ENCODE measurements around the gene PDZD2. TPM values are rescaled to one million over a fixed set of nuclear protein-coding genes. Genes with fewer than 3 reads are reported as not detected.

Gene PDZD2
- polyA plus RNA-seq, 3 donors = 0.10 TPM; not detected in 2

DNA sequence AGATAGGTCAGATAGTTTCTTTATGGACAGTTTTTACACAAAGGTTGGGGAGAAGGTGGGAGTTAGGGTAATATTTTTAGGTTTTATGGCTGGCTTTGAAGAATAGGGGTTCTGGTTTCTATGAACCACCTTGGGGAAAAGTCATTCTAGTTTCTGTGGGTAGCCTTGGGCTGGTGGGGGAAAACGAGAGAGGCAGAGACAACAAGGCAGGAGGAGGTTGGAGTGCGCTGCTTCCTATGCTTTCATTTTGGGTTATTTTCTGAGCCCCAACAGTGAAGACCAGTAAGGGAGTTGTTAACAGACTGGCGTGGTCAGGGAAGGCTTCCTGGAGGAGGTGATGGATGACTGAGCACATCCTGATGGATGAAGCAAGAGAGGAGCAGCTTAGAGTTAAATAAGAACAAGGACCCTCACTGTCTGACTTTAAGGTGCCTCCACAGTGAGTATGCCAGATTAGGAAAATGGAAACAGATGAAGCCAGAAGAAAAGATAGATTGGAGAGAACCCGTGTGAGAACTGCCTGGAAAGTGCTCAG lies 81.9 kb downstream of the PDZD2 start:
- Histone ChIP-seq H3K4me1 (ENCODE audit: control insufficient read depth in 1 of 2, insufficient read depth in 2 of 2, low read length in 2 of 2) (no peaks in the 10 kb centered on the region), H3K36me3 (replicated peaks in 1 of 2; ENCODE audit: control insufficient read depth in 1 of 2, insufficient read depth in 2 of 2, low read length in 2 of 2) (no peaks in the 10 kb centered on the region), H3K4me2 (replicated peaks; ENCODE audit: extremely low read depth, low read length, poor library complexity, severe bottlenecking) (no peak overlapping the region), H3K9me3 (replicated peaks in 1 of 2; ENCODE audit: control insufficient read depth in 1 of 2, insufficient read depth in 1 of 2, low read length in 2 of 2) (no peaks in the 10 kb centered on the region), H2AFZ (ENCODE audit: insufficient read depth, low read depth, low read length, poor library complexity, severe bottlenecking) (no peak overlapping the region), H3K79me2 (ENCODE audit: insufficient read depth, low read length) (no peaks in the 10 kb centered on the region), H3K9ac (ENCODE audit: insufficient read depth, low read length, poor library complexity, severe bottlenecking) (no peak overlapping the region), H4K20me1 (ENCODE audit: insufficient read depth, low read length) (no peaks in the 10 kb centered on the region), H3K4me3 (replicated peaks in 1 of 3; ENCODE audit: low read depth in 2 of 3, low read length in 3 of 3) (no peak overlapping the region), H3K27me3 (ENCODE audit: control insufficient read depth in 2 of 2, insufficient read depth in 2 of 2, low read length in 2 of 2) (no peaks in the 10 kb centered on the region), H3K27ac (ENCODE audit: low read depth in 1 of 2, low read length in 2 of 2) (no peak overlapping the region)
- no peak for DNase-seq
- no peaks in the 10 kb centered on the region for H3K27me3 Mint-ChIP-seq (ENCODE audit: low read depth in 3 of 3)
- H3K9me3 Mint-ChIP-seq = peaks cover 0 to 4% (median 0%) of the 10 kb centered on the region in 7 donors
- no peak overlapping the region for H3K27ac Mint-ChIP-seq
- no peak overlapping the region for H3K4me3 Mint-ChIP-seq
- TF ChIP-seq, protein P1, sequence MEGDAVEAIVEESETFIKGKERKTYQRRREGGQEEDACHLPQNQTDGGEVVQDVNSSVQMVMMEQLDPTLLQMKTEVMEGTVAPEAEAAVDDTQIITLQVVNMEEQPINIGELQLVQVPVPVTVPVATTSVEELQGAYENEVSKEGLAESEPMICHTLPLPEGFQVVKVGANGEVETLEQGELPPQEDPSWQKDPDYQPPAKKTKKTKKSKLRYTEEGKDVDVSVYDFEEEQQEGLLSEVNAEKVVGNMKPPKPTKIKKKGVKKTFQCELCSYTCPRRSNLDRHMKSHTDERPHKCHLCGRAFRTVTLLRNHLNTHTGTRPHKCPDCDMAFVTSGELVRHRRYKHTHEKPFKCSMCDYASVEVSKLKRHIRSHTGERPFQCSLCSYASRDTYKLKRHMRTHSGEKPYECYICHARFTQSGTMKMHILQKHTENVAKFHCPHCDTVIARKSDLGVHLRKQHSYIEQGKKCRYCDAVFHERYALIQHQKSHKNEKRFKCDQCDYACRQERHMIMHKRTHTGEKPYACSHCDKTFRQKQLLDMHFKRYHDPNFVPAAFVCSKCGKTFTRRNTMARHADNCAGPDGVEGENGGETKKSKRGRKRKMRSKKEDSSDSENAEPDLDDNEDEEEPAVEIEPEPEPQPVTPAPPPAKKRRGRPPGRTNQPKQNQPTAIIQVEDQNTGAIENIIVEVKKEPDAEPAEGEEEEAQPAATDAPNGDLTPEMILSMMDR (IDR thresholded peaks at IDR 0.05) = no peak
- no peaks in the 10 kb centered on the region for H3K36me3 Mint-ChIP-seq
- intact Hi-C loops (cut with micrococcal nuclease) = no loop called here
- 100% methylated on average over 2 of the region's 4 CpGs for WGBS (ENCODE audit: insufficient coverage)
- no peaks in the 10 kb centered on the region for H3K4me1 Mint-ChIP-seq

DNA sequence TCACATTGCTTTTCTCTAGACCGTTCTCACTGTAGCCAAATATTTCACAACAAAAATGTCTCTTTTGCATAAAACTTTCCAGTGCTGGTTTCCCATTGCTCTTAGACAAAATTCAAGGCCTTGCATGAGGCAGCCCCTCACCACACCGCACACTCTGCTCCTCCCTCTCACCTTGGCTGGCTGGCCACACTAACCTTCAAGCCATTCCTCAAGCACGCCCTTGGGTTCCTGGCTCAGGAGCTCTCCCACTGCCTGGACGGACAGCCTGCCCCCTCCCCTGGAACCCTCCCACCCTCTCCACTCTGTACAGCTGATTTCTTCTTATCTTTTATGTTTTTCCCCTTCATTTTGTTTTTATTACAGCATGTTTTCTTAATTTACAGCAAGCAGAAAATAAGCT lies 83.2 kb downstream of the PDZD2 start:
- no peak overlapping the region for H3K27ac Mint-ChIP-seq
- TF ChIP-seq, protein P1 (IDR thresholded peaks at IDR 0.05) = no peak
- H3K27ac ChIP-seq (ENCODE audit: low read depth in 1 of 2, low read length in 2 of 2) = no peak overlapping the region

More for the DNA sequence above, 83.2 kb downstream of the PDZD2 start:
- Histone ChIP-seq H3K4me2 (replicated peaks; ENCODE audit: extremely low read depth, low read length, poor library complexity, severe bottlenecking) (no peak overlapping the region), H3K9me3 (replicated peaks in 1 of 2; ENCODE audit: control insufficient read depth in 1 of 2, insufficient read depth in 1 of 2, low read length in 2 of 2) (no peaks in the 10 kb centered on the region), H3K4me1 (ENCODE audit: control insufficient read depth in 1 of 2, insufficient read depth in 2 of 2, low read length in 2 of 2) (no peaks in the 10 kb centered on the region), H2AFZ (ENCODE audit: insufficient read depth, low read depth, low read length, poor library complexity, severe bottlenecking) (no peak overlapping the region), H3K36me3 (replicated peaks in 1 of 2; ENCODE audit: control insufficient read depth in 1 of 2, insufficient read depth in 2 of 2, low read length in 2 of 2) (no peaks in the 10 kb centered on the region), H3K79me2 (ENCODE audit: insufficient read depth, low read length) (no peaks in the 10 kb centered on the region), H3K27me3 (ENCODE audit: control insufficient read depth in 2 of 2, insufficient read depth in 2 of 2, low read length in 2 of 2) (no peaks in the 10 kb centered on the region), H3K9ac (ENCODE audit: insufficient read depth, low read length, poor library complexity, severe bottlenecking) (no peak overlapping the region), H4K20me1 (ENCODE audit: insufficient read depth, low read length) (no peaks in the 10 kb centered on the region), H3K4me3 (replicated peaks in 1 of 3; ENCODE audit: low read depth in 2 of 3, low read length in 3 of 3) (no peak overlapping the region)
- 80% methylated on average over 4 of the region's 4 CpGs for WGBS (ENCODE audit: insufficient coverage)
- intact Hi-C loops (cut with micrococcal nuclease) = no loop called here
- Mint-ChIP-seq H3K27me3 (ENCODE audit: low read depth in 3 of 3) (no peaks in the 10 kb centered on the region), H3K4me3 (no peak overlapping the region), H3K36me3 (no peaks in the 10 kb centered on the region), H3K9me3 (peaks cover 0 to 4% (median 0%) of the 10 kb centered on the region in 7 donors), H3K4me1 (no peaks in the 10 kb centered on the region)
- no peak for DNase-seq

Data from CD14-positive monocyte (primary cell).